Measurements from ENCODE around the gene CAMK2B. TPM values are rescaled to one million over a fixed set of nuclear protein-coding genes. Genes with fewer than 3 reads are reported as not detected.
"Not testable (repeated sequence)": the region's sequence is repeated elsewhere in the genome, so short reads cannot be mapped to it uniquely, and the experiment has no call there.

Gene CAMK2B
- total RNA-seq, 4 donors from 2014 or later, result 0.50 to 2.0 (median 1.2) TPM

DNA sequence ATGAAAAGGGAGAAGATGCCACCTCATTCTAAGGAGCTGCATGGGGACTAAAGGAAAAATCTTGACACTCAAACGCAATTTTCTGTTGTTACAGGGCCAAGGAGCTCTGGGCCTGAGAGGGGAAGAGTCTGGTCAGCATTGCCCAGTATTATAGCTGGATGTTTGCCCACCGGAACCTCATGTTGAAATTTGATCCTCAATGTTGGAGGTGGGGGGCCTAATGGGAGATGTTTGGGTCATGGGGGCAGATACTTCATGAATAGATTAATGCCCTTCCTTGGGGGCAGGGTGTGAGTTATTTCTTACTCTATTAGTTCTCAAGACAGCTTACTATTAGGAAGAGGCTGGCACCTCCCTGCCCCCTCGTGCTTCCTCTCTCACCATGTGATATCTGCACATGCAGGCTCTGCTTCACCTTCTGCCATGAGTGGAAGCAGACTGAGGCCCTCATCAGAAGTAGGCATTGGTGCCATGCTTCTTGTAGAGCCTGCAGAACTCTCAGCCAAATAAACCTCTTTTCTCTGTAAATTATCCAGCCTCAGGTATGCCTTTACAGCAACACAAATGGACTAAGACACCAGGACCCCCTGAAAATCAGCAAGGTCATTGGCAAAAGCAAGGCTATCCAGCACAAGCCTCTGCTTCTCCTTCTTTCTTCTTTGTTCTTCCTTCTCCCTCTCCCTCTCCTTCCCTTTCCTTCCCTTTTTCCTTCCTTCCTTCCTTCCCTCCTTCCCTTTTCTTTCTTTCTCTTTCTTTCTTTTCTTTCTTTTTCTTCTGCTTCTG is 151.3 kb downstream of the CAMK2B start:
- Histone ChIP-seq H3K9me3 (no peaks in the 10 kb centered on the region), H3K36me3 (no peaks in the 10 kb centered on the region), H3K27me3 (peaks cover 0 to 20% (median 0%) of the 10 kb centered on the region in 4 donors), H3K4me3 (no peak overlapping the region), H3K4me1 (no peaks in the 10 kb centered on the region), H3K27ac (replicated peaks in 1 of 4) (no peak overlapping the region)
- no peak for DNase-seq (ENCODE audit: extremely low spot score)
- WGBS, result 53% methylated on average over 3 of the region's 3 CpGs
- intact Hi-C loops (cut with DNase I), result no loop called here
- TF ChIP-seq, protein P1, sequence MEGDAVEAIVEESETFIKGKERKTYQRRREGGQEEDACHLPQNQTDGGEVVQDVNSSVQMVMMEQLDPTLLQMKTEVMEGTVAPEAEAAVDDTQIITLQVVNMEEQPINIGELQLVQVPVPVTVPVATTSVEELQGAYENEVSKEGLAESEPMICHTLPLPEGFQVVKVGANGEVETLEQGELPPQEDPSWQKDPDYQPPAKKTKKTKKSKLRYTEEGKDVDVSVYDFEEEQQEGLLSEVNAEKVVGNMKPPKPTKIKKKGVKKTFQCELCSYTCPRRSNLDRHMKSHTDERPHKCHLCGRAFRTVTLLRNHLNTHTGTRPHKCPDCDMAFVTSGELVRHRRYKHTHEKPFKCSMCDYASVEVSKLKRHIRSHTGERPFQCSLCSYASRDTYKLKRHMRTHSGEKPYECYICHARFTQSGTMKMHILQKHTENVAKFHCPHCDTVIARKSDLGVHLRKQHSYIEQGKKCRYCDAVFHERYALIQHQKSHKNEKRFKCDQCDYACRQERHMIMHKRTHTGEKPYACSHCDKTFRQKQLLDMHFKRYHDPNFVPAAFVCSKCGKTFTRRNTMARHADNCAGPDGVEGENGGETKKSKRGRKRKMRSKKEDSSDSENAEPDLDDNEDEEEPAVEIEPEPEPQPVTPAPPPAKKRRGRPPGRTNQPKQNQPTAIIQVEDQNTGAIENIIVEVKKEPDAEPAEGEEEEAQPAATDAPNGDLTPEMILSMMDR (IDR thresholded peaks at IDR 0.05), result no peak
- TF ChIP-seq EP300 (IDR thresholded peaks at IDR 0.05), result no peak
- TF ChIP-seq POLR2A (IDR thresholded peaks at IDR 0.05; ENCODE audit: low read depth), result no peak
- no peak for TF ChIP-seq POLR2AphosphoS5 (IDR thresholded peaks at IDR 0.05)

DNA sequence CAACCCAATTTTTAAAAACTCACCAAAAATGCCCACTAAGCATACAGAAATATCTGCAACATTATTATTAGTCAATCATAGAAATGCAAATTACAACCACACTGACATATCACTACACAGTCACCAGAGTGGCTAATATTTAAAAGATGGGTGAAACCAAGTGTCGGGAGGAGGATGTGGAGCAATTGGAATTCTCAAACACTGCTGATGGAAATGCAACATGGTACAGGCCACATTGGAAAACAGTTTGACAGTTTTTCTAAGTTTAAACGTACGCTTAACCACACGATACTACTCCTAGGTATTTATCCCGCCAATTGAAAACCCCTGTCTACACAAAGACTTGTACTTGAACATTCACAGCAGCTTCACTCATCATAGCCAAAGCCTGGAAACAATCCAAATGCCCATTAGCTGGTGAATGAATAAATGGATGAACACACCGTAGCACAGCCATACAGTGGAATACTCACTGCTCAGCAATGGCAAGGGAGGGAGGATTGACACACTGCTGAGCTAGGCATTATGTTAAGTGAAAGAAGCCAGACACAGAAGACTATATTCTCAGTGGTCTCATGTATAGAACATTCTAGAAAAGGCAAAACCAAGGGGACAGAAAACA is 152.5 kb downstream of the CAMK2B start:
- Histone ChIP-seq H3K27ac (replicated peaks in 1 of 4) (no peak overlapping the region), H3K27me3 (peaks cover 0 to 17% (median 0%) of the 10 kb centered on the region in 4 donors), H3K4me1 (no peaks in the 10 kb centered on the region), H3K9me3 (no peaks in the 10 kb centered on the region), H3K4me3 (no peak overlapping the region), H3K36me3 (no peaks in the 10 kb centered on the region)
- 92% methylated on average over 6 of the region's 6 CpGs for WGBS
- no peak for DNase-seq (ENCODE audit: extremely low spot score)
- TF ChIP-seq EP300 (IDR thresholded peaks at IDR 0.05) (no peak), POLR2AphosphoS5 (IDR thresholded peaks at IDR 0.05) (no peak), POLR2A (IDR thresholded peaks at IDR 0.05; ENCODE audit: low read depth) (no peak)
- TF ChIP-seq, protein P1 (IDR thresholded peaks at IDR 0.05), result no peak
- intact Hi-C loops (cut with DNase I), result no loop called here

DNA sequence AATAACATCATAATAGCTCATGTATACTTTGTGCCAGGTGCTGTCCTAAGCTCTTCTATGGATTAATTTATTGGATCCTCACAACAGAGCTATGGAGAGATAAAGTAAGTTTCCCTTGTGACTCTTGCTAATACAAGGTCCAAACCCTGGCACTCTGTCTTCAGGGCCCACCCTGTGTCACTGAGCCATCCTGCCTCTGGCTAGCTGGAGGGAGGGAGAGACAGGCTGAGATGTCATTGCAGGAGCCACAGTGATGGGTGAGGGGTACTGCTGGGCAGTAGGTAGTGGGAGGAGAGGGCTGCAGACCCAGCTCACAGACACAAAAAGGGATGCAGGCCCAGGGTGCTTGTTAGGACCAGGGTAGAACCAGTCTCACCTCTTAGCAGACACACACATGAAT is 153.0 kb downstream of the CAMK2B start:
- intact Hi-C loops (cut with DNase I), result no loop called here
- Histone ChIP-seq H3K4me1 (no peaks in the 10 kb centered on the region), H3K36me3 (no peaks in the 10 kb centered on the region), H3K9me3 (no peaks in the 10 kb centered on the region), H3K4me3 (no peak overlapping the region), H3K27ac (replicated peaks in 1 of 4) (no peak overlapping the region), H3K27me3 (peaks cover 0 to 11% (median 0%) of the 10 kb centered on the region in 4 donors)
- no peak for DNase-seq (ENCODE audit: extremely low spot score)
- TF ChIP-seq POLR2AphosphoS5 (IDR thresholded peaks at IDR 0.05), result no peak
- TF ChIP-seq, protein P1 (IDR thresholded peaks at IDR 0.05), result no peak
- no peak for TF ChIP-seq EP300 (IDR thresholded peaks at IDR 0.05)
- no peak for TF ChIP-seq POLR2A (IDR thresholded peaks at IDR 0.05; ENCODE audit: low read depth)

DNA sequence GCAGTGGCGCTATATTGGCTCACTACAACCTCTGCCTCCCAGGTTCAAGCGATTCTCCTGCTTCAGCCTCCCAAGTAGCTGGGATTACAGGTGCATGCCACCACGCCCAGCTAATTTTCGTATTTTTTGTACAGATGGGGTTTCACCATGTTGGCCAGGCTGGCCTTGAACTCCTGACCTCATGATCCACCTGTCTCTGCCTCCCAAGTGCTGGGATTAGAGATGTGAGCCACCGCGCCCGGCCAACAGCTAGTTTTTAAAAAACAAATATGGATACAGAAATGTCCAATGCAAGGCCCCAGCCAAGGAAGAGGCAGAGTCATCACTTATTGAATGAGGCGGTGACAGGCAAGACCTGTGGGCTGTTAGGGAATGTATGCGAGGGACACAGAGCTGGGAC is 153.5 kb downstream of the CAMK2B start:
- H3K27me3 ChIP-seq; H3K4me1 ChIP-seq; intact Hi-C loops (cut with DNase I); H3K4me3 ChIP-seq; H3K9me3 ChIP-seq; DNase-seq (ENCODE audit: extremely low spot score); H3K36me3 ChIP-seq; H3K27ac ChIP-seq (replicated peaks in 1 of 4): not testable (repeated sequence)
- 90% methylated on average over 9 of the region's 9 CpGs for WGBS

DNA sequence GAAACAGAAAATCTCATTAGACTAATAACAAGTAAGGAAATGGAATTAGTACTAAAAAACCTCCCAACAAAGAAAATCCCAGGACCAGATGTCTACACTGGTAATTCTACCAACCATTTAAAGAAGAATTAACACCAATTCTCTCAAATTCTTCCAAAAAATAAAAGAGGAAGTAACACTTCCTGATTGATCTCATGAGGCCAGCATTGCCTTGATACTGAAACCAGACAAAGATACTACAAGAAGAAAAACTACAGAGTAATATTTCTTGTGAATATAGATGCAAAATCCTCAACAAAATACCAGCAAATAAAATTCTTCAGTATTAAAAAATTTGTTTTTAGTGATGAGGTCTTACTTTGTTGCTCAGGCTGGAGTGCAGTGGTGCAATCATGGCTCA is 157.5 kb downstream of the CAMK2B start:
- no peak for DNase-seq (ENCODE audit: extremely low spot score)
- TF ChIP-seq POLR2AphosphoS5 (IDR thresholded peaks at IDR 0.05) (no peak), EP300 (IDR thresholded peaks at IDR 0.05) (no peak), POLR2A (IDR thresholded peaks at IDR 0.05; ENCODE audit: low read depth) (no peak)
- TF ChIP-seq, protein P1 (IDR thresholded peaks at IDR 0.05), result no peak
- intact Hi-C loops (cut with DNase I), result no loop called here
- Histone ChIP-seq H3K27ac (replicated peaks in 1 of 4) (no peak overlapping the region), H3K4me3 (no peak overlapping the region), H3K36me3 (no peaks in the 10 kb centered on the region), H3K27me3 (no peaks in the 10 kb centered on the region), H3K4me1 (no peaks in the 10 kb centered on the region), H3K9me3 (no peaks in the 10 kb centered on the region)

Other genes with a start within 250 kb of the CAMK2B start
- 10 to 100 TPM; 12.4 to 32.3 (median 26.5) TPM for gene POLM, start 243.1 kb downstream of the CAMK2B start, total RNA-seq
- gene AEBP1, start 221.2 kb downstream of the CAMK2B start, total RNA-seq, result 100 to 1,000 TPM in 3 of 4 donors, 10 to 100 TPM in 1; 71.0 to 234 (median 156) TPM
- gene POLD2, start 202.0 kb downstream of the CAMK2B start, total RNA-seq, result 10 to 100 TPM; 33.6 to 71.2 (median 55.9) TPM
- gene MYL7, start 184.3 kb downstream of the CAMK2B start, total RNA-seq, result not detected
- 1 to 10 TPM in 3 of 4 donors, under 1 TPM in 1; 0.75 to 2.8 (median 1.2) TPM for gene GCK, start 136.2 kb downstream of the CAMK2B start, total RNA-seq
- 10 to 100 TPM; 49.8 to 79.5 (median 64.4) TPM for gene YKT6, start 124.6 kb downstream of the CAMK2B start, total RNA-seq
- 10 to 100 TPM; 44.9 to 92.4 (median 73.0) TPM for gene NUDCD3, start 165.1 kb upstream of the CAMK2B start, total RNA-seq
- gene NPC1L1, start 215.7 kb upstream of the CAMK2B start, total RNA-seq, result under 1 TPM in 2 of 4 donors, not detected in 2; 0.17 to 0.57 TPM
- 10 to 100 TPM; 35.3 to 54.2 (median 49.4) TPM for gene DDX56, start 248.3 kb upstream of the CAMK2B start, total RNA-seq